CD4-positive, alpha-beta T cell treated with Interleukin-21 for 1 hour (primary cell): ENCODE data around the gene ARL17B.
A peak's percentile ranks its signal among the peaks of the same experiment; 100 is the strongest.
"Not testable (repeated sequence)": the region's sequence is repeated elsewhere in the genome, so short reads cannot be mapped to it uniquely, and the experiment has no call there.

Experiments
- DNase-seq: peaks from one replicate; pipeline ENCODE4 v3.0.0-alpha.2; 2020

ARL17B gene

GRCh38 chr17:46361755-46362154, at the start of gene ARL17B:
ARL17B (minus strand) TSS chr17:46361766; CDS start chr17:46358397, 3,369 bp downstream.
- peak; percentile 99 for DNase-seq

GRCh38 chr17:46409864-46410263, 48.3 kb upstream of the ARL17B start:
- DNase-seq, result not testable (repeated sequence)

- not testable (repeated sequence) for DNase-seq
Measured at GRCh38 chr17:46407155-46407554, 45.6 kb upstream of the ARL17B start.

GRCh38 chr17:46401033-46401787, 39.6 kb upstream of the ARL17B start:
- DNase-seq, result not testable (repeated sequence)

- DNase-seq, result not testable (repeated sequence)
Measured at GRCh38 chr17:46400543-46400942, 39.0 kb upstream of the ARL17B start.

GRCh38 chr17:46399993-46400392, 38.4 kb upstream of the ARL17B start:
- not testable (repeated sequence) for DNase-seq

GRCh38 chr17:46396292-46396691, 34.7 kb upstream of the ARL17B start:
- DNase-seq, result not testable (repeated sequence)

GRCh38 chr17:46393702-46394101, 32.1 kb upstream of the ARL17B start:
- DNase-seq, result not testable (repeated sequence)

- DNase-seq, result not testable (repeated sequence)
Measured at GRCh38 chr17:46385491-46385890, 23.9 kb upstream of the ARL17B start.

GRCh38 chr17:46383118-46383517, 21.6 kb upstream of the ARL17B start:
- not testable (repeated sequence) for DNase-seq

- DNase-seq, result not testable (repeated sequence)
Measured at GRCh38 chr17:46373418-46373817, 11.9 kb upstream of the ARL17B start.

- not testable (repeated sequence) for DNase-seq
Measured at GRCh38 chr17:46372236-46373229, 11.0 kb upstream of the ARL17B start.

GRCh38 chr17:46367520-46367919, 6.0 kb upstream of the ARL17B start:
- DNase-seq, result not testable (repeated sequence)

GRCh38 chr17:46361145-46361735, 326 bp downstream of the ARL17B start:
- DNase-seq, result not testable (repeated sequence)

- DNase-seq, result not testable (repeated sequence)
Measured at GRCh38 chr17:46353856-46354255, 7.7 kb downstream of the ARL17B start.

GRCh38 chr17:46349060-46349459, 12.5 kb downstream of the ARL17B start:
- DNase-seq, result not testable (repeated sequence)

- DNase-seq, result not testable (repeated sequence)
Measured at GRCh38 chr17:46348345-46348744, 13.2 kb downstream of the ARL17B start.

GRCh38 chr17:46342131-46342530, 19.4 kb downstream of the ARL17B start:
- not testable (repeated sequence) for DNase-seq

GRCh38 chr17:46341220-46341619, 20.3 kb downstream of the ARL17B start:
- DNase-seq, result not testable (repeated sequence)

- DNase-seq, result not testable (repeated sequence)
Measured at GRCh38 chr17:46294831-46295230, 66.7 kb downstream of the ARL17B start, which contains the start of gene LRRC37A. LRRC37A (plus strand) TSS chr17:46295131; CDS start chr17:46295134, 3 bp downstream.

- not testable (repeated sequence) for DNase-seq
Measured at GRCh38 chr17:46291618-46292017, 69.9 kb downstream of the ARL17B start.

- DNase-seq, result peak; percentile 13
Measured at GRCh38 chr17:46290906-46291546, 70.5 kb downstream of the ARL17B start.
